SHP77 (cell line): Measurements from ENCODE around the gene YWHAG.
"Not testable (repeated sequence)": the region's sequence is repeated elsewhere in the genome, so short reads cannot be mapped to it uniquely, and the experiment has no call there.

Experiments used
- DNase-seq, 2 experiments: peaks; one replicate each; lab custom pipeline; 2025; lab: John Stamatoyannopoulos, UW

Gene YWHAG

GRCh38 chr7:76294344-76295024 is 64.3 kb downstream of the YWHAG start:
- peak; percentile 88 to 95 for DNase-seq

- DNase-seq, result no peak
Observed at GRCh38 chr7:76293407-76293901, 65.3 kb downstream of the YWHAG start.

- not testable (repeated sequence) for DNase-seq
Observed at GRCh38 chr7:76292911-76293310, 65.9 kb downstream of the YWHAG start.

- DNase-seq, result no peak
Observed at GRCh38 chr7:76292213-76292573, 66.6 kb downstream of the YWHAG start.

GRCh38 chr7:76291351-76292212 is 67.2 kb downstream of the YWHAG start:
- DNase-seq, result peak; percentile 60 to 72

GRCh38 chr7:76290847-76291350 is 67.9 kb downstream of the YWHAG start:
- not testable (repeated sequence) for DNase-seq

- no peak for DNase-seq
Observed at GRCh38 chr7:76286842-76287403, 71.9 kb downstream of the YWHAG start.

GRCh38 chr7:76285604-76286374 is 73.0 kb downstream of the YWHAG start:
- DNase-seq, result no peak

GRCh38 chr7:76283254-76284159 is 75.3 kb downstream of the YWHAG start:
- no peak for DNase-seq

- no peak for DNase-seq
Observed at GRCh38 chr7:76282344-76283253, 76.2 kb downstream of the YWHAG start.

GRCh38 chr7:76281706-76282343 is 77.0 kb downstream of the YWHAG start:
- DNase-seq, result no peak

GRCh38 chr7:76281006-76281705 is 77.6 kb downstream of the YWHAG start:
- DNase-seq, result no peak

GRCh38 chr7:76280408-76280807 is 78.4 kb downstream of the YWHAG start:
- DNase-seq, result no peak

- no peak for DNase-seq
Observed at GRCh38 chr7:76278540-76278939, 80.3 kb downstream of the YWHAG start.
